Stomach (tissue), 4 donors: Measurements from ENCODE around the gene CPNE1.

ENCODE experiments used
- EP300 ChIP-seq: sonication (generic); formaldehyde crosslinking; IDR thresholded peaks from one replicate; pipeline ENCODE4 v1.6.1; 2017; ENCODE audit warnings: antibody characterized with exemption
- POLR2A ChIP-seq, 4 donors: fragments of 450-650 bp; IDR thresholded peaks; one replicate each; pipeline ENCODE4 v1.6.1; 2016; ENCODE audit warnings: antibody characterized with exemption in 4 of 4, control low read depth in 2 of 4, mild to moderate bottlenecking in 1 of 4, moderate library complexity in 1 of 4
- POLR2AphosphoS5 ChIP-seq, 3 donors: sonication (generic); formaldehyde crosslinking; IDR thresholded peaks; one replicate each; pipeline ENCODE4 v1.6.1; 2016; ENCODE audit warnings: antibody characterized with exemption in 3 of 3
- TF ChIP-seq, protein P1 (sequence below), 7 experiments: fragments of 450-650 bp in 4 of 7; fragments of 200-600 bp in 3 of 7; sonication (generic) in 3 of 7; IDR thresholded peaks; one replicate each; pipeline ENCODE4 v1.5.1; 2016 to 2019; ENCODE audit warnings: antibody characterized with exemption in 7 of 7, control low read depth in 2 of 7, mild to moderate bottlenecking in 1 of 7

- TF ChIP-seq, protein P1, sequence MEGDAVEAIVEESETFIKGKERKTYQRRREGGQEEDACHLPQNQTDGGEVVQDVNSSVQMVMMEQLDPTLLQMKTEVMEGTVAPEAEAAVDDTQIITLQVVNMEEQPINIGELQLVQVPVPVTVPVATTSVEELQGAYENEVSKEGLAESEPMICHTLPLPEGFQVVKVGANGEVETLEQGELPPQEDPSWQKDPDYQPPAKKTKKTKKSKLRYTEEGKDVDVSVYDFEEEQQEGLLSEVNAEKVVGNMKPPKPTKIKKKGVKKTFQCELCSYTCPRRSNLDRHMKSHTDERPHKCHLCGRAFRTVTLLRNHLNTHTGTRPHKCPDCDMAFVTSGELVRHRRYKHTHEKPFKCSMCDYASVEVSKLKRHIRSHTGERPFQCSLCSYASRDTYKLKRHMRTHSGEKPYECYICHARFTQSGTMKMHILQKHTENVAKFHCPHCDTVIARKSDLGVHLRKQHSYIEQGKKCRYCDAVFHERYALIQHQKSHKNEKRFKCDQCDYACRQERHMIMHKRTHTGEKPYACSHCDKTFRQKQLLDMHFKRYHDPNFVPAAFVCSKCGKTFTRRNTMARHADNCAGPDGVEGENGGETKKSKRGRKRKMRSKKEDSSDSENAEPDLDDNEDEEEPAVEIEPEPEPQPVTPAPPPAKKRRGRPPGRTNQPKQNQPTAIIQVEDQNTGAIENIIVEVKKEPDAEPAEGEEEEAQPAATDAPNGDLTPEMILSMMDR (IDR thresholded peaks at IDR 0.05), result no peak
- TF ChIP-seq EP300 (no peak), POLR2A (IDR thresholded peaks at IDR 0.05) (peak in 1 of 4 donors; percentile 54), POLR2AphosphoS5 (IDR thresholded peaks at IDR 0.05) (peak; percentile 44 to 85 (median 75))
These were observed 48.8 kb downstream of the CPNE1 start, which contains the start of gene SPAG4 for GRCh38 chr20:35615667-35616464.
